Activated B cell treated with CpG ODN at 0.5 μM for 24 hours (primary cell): ENCODE results near the gene CFAP20DC. TPM values are rescaled to one million over a fixed set of nuclear protein-coding genes. Genes with fewer than 3 reads are reported as not detected.

Source experiments
- ATAC-seq: fragments of 200-7000 bp; cut with Tn5 transposase; one replicate; pipeline ENCODE4 v1.10.0; 2021; ENCODE audit warnings: low read depth, mild to moderate bottlenecking, moderate library complexity
- CTCF ChIA-PET: fragments of 350-600 bp; sonication (Branson Sonifier 250); formaldehyde crosslinking; loops from one replicate; lab custom pipeline; 2021; ENCODE audit warnings: antibody characterized with exemption; lab: Charles Lee
- POLR2A ChIA-PET: fragments of 350-600 bp; sonication (Branson Sonifier 250); formaldehyde crosslinking; loops from one replicate; lab custom pipeline; 2021; ENCODE audit warnings: antibody characterized with exemption; lab: Charles Lee
- DNase-seq: peaks from one replicate; pipeline ENCODE4 v3.0.0; 2022
- H3K27ac Mint-ChIP-seq: one replicate; pipeline ENCODE4 v1.8.0; 2020; ENCODE audit warnings: mixed read lengths
- H3K27me3 Mint-ChIP-seq: one replicate; pipeline ENCODE4 v1.8.0; 2021; ENCODE audit warnings: mixed read lengths
- H3K36me3 Mint-ChIP-seq: one replicate; pipeline ENCODE4 v1.8.0; 2021; ENCODE audit warnings: low read depth, mixed read lengths
- H3K4me1 Mint-ChIP-seq: one replicate; pipeline ENCODE4 v1.8.0; 2021; ENCODE audit warnings: mixed read lengths
- H3K4me3 Mint-ChIP-seq: one replicate; pipeline ENCODE4 v1.8.0; 2020; ENCODE audit warnings: mild to moderate bottlenecking, mixed read lengths
- H3K9me3 Mint-ChIP-seq: one replicate; pipeline ENCODE4 v1.8.0; 2020; ENCODE audit warnings: mixed read lengths
- intact Hi-C: fragments of 100-400 bp; cut with micrococcal nuclease; formaldehyde crosslinking; loops from one replicate; pipeline ENCODE4 v1.15.1; 2024
- total RNA-seq: library from RNA; stranded (reverse); gene quantifications from 2 replicates; pipeline ENCODE4 v1.2.3, GENCODE V29; 2022
- TF ChIP-seq, protein P1 (sequence below): fragments of 200-600 bp; IDR thresholded peaks from one replicate; pipeline ENCODE4 v1.8.0; 2022; ENCODE audit warnings: antibody characterized with exemption, mild to moderate bottlenecking

CFAP20DC gene
- total RNA-seq, 1 donor from 2014 or later, result 1.6 TPM

- TF ChIP-seq, protein P1, sequence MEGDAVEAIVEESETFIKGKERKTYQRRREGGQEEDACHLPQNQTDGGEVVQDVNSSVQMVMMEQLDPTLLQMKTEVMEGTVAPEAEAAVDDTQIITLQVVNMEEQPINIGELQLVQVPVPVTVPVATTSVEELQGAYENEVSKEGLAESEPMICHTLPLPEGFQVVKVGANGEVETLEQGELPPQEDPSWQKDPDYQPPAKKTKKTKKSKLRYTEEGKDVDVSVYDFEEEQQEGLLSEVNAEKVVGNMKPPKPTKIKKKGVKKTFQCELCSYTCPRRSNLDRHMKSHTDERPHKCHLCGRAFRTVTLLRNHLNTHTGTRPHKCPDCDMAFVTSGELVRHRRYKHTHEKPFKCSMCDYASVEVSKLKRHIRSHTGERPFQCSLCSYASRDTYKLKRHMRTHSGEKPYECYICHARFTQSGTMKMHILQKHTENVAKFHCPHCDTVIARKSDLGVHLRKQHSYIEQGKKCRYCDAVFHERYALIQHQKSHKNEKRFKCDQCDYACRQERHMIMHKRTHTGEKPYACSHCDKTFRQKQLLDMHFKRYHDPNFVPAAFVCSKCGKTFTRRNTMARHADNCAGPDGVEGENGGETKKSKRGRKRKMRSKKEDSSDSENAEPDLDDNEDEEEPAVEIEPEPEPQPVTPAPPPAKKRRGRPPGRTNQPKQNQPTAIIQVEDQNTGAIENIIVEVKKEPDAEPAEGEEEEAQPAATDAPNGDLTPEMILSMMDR, result no peak
- Mint-ChIP-seq H3K27me3 (peaks cover 9% of the 10 kb centered on the region), H3K36me3 (no peaks in the 10 kb centered on the region), H3K4me1 (no peaks in the 10 kb centered on the region), H3K9me3 (no peaks in the 10 kb centered on the region), H3K27ac (no peak overlapping the region), H3K4me3 (no peak overlapping the region)
- intact Hi-C loops, result no loop called here
- CTCF ChIA-PET, result no interaction called here
- POLR2A ChIA-PET, result no interaction called here
- DNase-seq, result no peak
- no peak for ATAC-seq
Observed at GRCh38 chr3:59085976-59086375, 36.2 kb upstream of the CFAP20DC start.

GRCh38 chr3:59084583-59084982 is 34.8 kb upstream of the CFAP20DC start:
- no peaks in the 10 kb centered on the region for H3K9me3 Mint-ChIP-seq
- no peaks in the 10 kb centered on the region for H3K4me1 Mint-ChIP-seq
- POLR2A ChIA-PET, result no interaction called here
- H3K27ac Mint-ChIP-seq, result no peak overlapping the region
- CTCF ChIA-PET, result no interaction called here
- ATAC-seq (no peak), DNase-seq (no peak)
- H3K36me3 Mint-ChIP-seq, result no peaks in the 10 kb centered on the region
- H3K27me3 Mint-ChIP-seq, result peaks cover 10% of the 10 kb centered on the region
- intact Hi-C loops, result no loop called here
- TF ChIP-seq, protein P1, result no peak
- no peak overlapping the region for H3K4me3 Mint-ChIP-seq

- Mint-ChIP-seq H3K36me3 (no peaks in the 10 kb centered on the region), H3K9me3 (no peaks in the 10 kb centered on the region), H3K27ac (no peak overlapping the region), H3K27me3 (peaks cover 10% of the 10 kb centered on the region), H3K4me1 (no peaks in the 10 kb centered on the region), H3K4me3 (no peak overlapping the region)
- ChIA-PET CTCF (no interaction called here), POLR2A (interaction anchor here (0.7 kb wide), 1 partner anchor 628 kb away, joined by 3 read pairs; no protein-coding TSS in a partner anchor)
- ATAC-seq (no peak), DNase-seq (no peak)
- intact Hi-C loops, result no loop called here
- TF ChIP-seq, protein P1, result no peak
Observed at GRCh38 chr3:59082106-59082505, 32.3 kb upstream of the CFAP20DC start.

DNA sequence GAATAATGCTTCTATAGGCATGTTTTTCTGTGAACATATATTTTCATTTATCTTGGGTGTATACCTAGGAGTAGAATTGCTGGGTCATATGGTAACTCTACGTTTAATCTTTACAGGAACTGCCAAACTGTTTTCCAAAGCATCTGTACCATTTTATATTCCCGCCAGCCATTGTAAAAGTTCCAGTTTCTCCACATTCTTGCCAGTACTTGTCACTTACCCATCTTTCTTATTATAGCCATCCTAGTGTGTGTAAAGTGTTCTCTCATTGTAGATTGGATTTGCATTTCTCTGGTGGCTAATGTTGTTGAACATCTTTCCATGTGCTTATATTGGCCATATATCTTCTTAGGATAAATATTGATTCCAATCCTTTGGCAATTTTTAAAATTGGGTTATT is 31.2 kb upstream of the CFAP20DC start:
- H3K27me3 Mint-ChIP-seq, result peaks cover 9% of the 10 kb centered on the region

GRCh38 chr3:59079962-59080361 is 30.1 kb upstream of the CFAP20DC start:
- TF ChIP-seq, protein P1, result no peak
- ChIA-PET CTCF (no interaction called here), POLR2A (no interaction called here)
- intact Hi-C loops, result no loop called here
- H3K4me1 Mint-ChIP-seq, result no peaks in the 10 kb centered on the region
- H3K27me3 Mint-ChIP-seq, result peaks cover 9% of the 10 kb centered on the region
- no peak overlapping the region for H3K27ac Mint-ChIP-seq
- DNase-seq (no peak), ATAC-seq (no peak)
- H3K4me3 Mint-ChIP-seq, result no peak overlapping the region
- no peaks in the 10 kb centered on the region for H3K36me3 Mint-ChIP-seq
- no peaks in the 10 kb centered on the region for H3K9me3 Mint-ChIP-seq

More for the DNA sequence above, 31.2 kb upstream of the CFAP20DC start:
- POLR2A ChIA-PET, result no interaction called here
- TF ChIP-seq, protein P1, result no peak
- no peak for DNase-seq
- no peak for ATAC-seq
- Mint-ChIP-seq H3K4me3 (no peak overlapping the region), H3K27ac (no peak overlapping the region), H3K9me3 (no peaks in the 10 kb centered on the region), H3K36me3 (no peaks in the 10 kb centered on the region), H3K4me1 (no peaks in the 10 kb centered on the region)
- CTCF ChIA-PET, result no interaction called here
- intact Hi-C loops, result no loop called here
